Esophagus squamous epithelium (tissue), 4 donors: ENCODE data around the gene MICALL2.

Experiments
- POLR2A ChIP-seq, 4 donors: fragments of 450-650 bp; IDR thresholded peaks; one replicate each; pipeline ENCODE4 v1.6.1; 2017; ENCODE audit warnings: antibody characterized with exemption in 4 of 4, mild to moderate bottlenecking in 4 of 4, moderate library complexity in 3 of 4
- TF ChIP-seq, protein P1 (sequence below), 6 experiments: fragments of 450-650 bp in 4 of 6; fragments of 200-600 bp in 2 of 6; sonication (generic) in 2 of 6; IDR thresholded peaks; one replicate each; pipeline ENCODE4 v1.5.1; 2016 to 2019; ENCODE audit warnings: antibody characterized with exemption in 6 of 6, mild to moderate bottlenecking in 4 of 6, moderate library complexity in 4 of 6

DNA sequence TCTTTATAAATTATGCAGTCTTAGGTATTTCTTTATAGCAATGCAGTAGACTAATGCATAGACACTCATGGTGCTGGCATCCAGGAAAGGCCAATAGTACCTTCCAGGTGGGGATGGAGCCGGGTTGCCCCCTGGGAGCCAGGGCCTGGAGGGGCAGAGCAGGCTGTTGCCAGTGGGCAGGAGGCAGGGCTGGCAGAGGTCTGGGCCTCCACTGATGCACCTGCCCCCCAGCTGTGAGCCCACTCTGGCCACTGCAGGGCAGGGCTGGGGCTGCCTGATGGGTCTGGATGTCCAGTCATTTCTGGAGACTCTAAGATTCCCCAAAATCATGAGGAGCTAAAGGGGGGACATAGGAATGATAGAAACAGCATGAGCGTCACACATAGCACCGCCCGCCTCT is 66.7 kb downstream of the MICALL2 start:
- TF ChIP-seq, protein P1, sequence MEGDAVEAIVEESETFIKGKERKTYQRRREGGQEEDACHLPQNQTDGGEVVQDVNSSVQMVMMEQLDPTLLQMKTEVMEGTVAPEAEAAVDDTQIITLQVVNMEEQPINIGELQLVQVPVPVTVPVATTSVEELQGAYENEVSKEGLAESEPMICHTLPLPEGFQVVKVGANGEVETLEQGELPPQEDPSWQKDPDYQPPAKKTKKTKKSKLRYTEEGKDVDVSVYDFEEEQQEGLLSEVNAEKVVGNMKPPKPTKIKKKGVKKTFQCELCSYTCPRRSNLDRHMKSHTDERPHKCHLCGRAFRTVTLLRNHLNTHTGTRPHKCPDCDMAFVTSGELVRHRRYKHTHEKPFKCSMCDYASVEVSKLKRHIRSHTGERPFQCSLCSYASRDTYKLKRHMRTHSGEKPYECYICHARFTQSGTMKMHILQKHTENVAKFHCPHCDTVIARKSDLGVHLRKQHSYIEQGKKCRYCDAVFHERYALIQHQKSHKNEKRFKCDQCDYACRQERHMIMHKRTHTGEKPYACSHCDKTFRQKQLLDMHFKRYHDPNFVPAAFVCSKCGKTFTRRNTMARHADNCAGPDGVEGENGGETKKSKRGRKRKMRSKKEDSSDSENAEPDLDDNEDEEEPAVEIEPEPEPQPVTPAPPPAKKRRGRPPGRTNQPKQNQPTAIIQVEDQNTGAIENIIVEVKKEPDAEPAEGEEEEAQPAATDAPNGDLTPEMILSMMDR (IDR thresholded peaks at IDR 0.05): no peak
- no peak for TF ChIP-seq POLR2A (IDR thresholded peaks at IDR 0.05)
